NOMO-1 (cell line): ENCODE data around the gene AASS.
A peak's percentile ranks its signal among the peaks of the same experiment; 100 is the strongest.
"Not testable (repeated sequence)": the region's sequence is repeated elsewhere in the genome, so short reads cannot be mapped to it uniquely, and the experiment has no call there.

Source experiments
- DNase-seq, 2 experiments: peaks; one replicate each; lab custom pipeline; 2025; ENCODE audit not compliant: unreplicated experiment in 2 of 2; lab: John Stamatoyannopoulos, UW

Gene AASS

GRCh38 chr7:122143751-122144711 is at the start of gene AASS:
TSS of gene AASS (minus strand) at chr7:122144249. CDS start at chr7:122133726, 10,523 bp downstream.
- DNase-seq = peak in 1 of 2 experiments; percentile 15

GRCh38 chr7:122188785-122189184 is 44.7 kb upstream of the AASS start:
- DNase-seq = no peak

DNA sequence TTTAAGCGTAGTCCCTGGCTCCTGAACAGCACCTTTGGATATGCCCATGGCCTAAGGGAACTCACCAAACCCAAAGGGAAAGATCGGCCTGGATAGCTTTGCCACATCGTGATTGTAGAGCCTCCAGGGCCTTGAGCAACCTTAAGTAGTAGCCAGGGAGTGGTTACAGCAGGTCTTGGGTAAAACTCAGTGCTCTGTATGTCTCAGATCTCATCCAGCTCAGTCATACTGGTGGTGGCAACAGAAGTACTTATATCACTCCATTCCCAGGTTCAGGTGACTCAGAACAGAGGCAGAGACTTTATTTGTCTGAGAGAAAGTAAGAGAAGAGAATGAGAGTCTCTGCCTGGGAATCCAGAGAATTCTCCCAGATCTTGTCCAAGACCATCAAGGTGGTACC is 39.1 kb upstream of the AASS start:
- no peak for DNase-seq

DNA sequence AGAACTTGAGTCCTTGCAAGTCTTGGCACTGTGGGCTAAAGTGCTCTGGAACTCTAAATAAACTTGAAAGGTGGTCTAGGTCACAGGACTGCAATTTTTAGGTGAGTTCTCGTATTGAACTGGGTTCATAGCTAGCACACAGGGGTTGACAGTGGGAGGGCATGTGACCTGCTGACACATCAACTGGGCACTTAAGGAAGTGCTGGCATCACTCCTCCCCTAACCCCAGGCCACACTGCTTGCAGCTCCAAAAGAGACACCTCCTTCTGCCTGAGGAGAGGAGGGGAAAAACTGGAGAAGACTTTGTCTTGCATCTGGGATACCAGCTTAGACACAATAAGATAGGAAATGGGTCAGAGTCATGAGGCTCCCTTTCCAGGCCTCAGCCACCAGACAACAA is 38.0 kb upstream of the AASS start:
- no peak for DNase-seq

DNA sequence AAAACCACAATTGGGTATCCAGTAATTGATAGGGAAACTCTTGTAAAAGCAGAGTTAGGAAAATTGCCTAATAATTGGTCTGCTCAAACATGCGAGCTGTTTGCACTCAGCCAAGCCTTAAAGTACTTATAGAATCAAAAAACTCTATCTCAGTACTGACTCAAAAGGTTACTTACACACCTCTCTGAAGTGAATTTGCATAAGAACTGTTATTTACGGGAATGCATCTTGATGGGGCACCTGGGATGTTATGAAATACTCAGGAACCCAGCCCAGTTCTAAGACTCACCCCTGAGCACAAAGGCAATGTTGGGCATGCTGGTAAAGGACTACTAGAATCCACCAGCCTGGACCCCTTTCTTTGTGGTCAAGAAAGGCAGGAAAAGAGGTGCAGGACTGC is 28.1 kb upstream of the AASS start:
- DNase-seq = not testable (repeated sequence)

- no peak for DNase-seq
Measured at GRCh38 chr7:122166740-122167139, 22.7 kb upstream of the AASS start.

DNA sequence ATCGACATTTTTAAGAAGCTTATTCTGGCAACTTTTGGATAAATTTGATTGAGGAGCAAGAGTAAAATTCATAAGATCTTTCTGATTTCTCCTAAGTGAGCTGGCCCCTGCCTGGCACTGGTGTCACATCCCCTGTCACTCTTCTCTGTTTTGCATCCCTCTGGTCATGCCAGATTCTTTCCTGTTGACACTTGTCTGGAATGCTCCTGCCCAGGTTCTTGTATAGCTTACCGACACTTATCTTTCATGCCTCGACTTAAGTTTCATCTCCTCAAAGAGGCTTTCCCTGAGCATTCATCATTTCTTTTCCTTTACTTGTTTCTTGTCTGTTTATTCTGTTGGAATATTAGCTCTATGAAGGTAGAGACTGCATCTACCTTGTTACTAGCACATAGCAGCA is 22.2 kb upstream of the AASS start:
- no peak for DNase-seq

DNA sequence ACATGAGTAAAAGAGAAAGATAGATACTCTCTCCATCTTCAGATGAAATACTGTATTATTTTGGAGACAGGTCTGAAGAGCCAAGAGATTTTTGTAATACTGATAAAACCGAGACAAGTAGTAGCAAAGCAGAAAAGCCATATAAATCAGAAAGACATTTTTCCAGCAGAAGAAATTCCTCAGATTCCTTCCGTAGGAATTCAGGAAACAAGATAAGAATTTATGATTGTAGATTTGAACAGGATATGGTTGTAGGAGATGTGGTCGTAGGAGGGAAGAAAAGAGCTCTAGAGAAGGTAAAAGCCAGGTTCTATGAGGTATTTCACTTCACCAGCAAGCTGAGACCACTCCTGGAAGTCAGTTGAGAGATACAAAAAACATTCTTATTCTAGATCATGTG is 17.6 kb upstream of the AASS start:
- no peak for DNase-seq

DNA sequence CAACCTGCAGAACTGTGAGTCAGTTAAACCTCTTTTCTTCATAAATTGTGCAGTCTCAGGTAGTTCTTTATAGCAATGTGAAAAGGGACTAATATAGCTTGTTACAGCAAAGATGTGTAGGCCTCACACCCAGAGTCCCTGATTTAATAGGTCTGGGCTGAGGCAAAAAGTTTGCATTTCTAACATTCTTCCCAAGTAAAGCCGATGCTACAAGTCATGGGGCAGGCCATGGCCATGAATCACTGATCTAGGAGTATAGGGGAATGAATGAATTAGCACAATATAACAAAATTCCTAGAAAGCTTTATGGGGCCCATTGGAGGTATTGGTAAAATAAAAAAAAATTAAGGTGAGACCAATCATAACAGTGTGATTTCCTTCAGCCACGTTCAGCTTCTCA is 11.5 kb upstream of the AASS start:
- DNase-seq = no peak

DNA sequence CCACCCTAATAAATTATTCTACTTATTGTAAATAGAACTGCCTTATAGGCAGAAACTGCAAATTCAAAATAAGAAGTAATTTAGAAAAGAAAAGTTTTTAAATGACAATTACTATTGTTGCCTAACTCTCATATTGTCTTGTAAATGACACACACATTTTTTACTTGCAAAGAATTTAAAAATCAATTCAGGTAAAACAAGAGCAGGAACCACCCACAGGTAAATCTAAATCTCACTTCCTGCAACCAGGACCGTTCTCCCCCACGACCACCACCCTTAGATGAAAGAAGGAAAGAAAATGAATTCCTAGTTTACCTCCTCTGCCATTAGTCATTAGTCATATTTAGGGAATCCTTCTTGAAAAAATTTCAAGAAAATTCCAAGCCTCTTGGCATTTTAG is 4.8 kb upstream of the AASS start:
- no peak for DNase-seq

GRCh38 chr7:122148081-122148480 is 4.0 kb upstream of the AASS start:
- DNase-seq = no peak

GRCh38 chr7:122145937-122146645 is 2.0 kb upstream of the AASS start:
- DNase-seq = no peak

- DNase-seq = no peak
Measured at GRCh38 chr7:122143376-122143750, 686 bp downstream of the AASS start.

- DNase-seq = no peak
Measured at GRCh38 chr7:122140918-122141317, 3.1 kb downstream of the AASS start.

DNA sequence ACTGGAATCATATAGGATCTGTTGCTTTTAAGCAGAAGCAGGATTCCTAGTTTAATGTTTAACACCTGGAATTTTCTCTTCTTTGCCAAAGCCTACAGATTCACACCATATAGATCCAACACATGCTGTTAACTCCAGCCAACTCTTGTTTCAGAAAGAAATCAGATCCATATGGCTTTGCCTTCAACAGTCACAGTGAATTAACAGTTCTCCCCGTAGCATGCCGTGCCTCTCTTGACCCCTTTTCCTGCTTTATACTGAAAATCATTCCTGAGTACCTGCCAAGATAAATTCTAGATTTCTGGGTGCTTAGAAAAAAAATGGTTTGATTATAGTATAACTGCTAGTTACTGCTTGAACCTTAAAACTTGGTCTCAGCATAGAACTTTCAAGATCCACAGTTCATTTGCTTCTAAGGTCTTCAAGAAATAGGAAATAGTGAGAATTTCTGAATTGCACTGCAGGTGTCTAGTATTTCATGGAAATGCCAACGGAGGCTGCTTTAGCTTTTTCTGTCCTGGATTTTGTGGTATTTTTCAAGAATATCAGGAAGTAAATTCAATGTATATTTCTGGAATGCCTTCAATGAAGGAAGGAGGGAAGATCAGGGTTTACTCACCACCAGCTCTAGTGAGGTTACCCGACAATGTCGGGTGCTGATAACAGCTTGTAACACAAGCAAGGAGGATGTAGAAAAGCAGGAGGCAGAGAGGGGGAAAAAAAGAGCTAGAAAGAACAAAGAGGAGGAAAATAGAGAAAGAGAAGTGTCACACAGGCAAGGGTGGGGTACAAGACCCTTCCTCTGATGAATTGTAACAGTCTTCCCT is 6.6 kb downstream of the AASS start:
- no peak for DNase-seq

DNA sequence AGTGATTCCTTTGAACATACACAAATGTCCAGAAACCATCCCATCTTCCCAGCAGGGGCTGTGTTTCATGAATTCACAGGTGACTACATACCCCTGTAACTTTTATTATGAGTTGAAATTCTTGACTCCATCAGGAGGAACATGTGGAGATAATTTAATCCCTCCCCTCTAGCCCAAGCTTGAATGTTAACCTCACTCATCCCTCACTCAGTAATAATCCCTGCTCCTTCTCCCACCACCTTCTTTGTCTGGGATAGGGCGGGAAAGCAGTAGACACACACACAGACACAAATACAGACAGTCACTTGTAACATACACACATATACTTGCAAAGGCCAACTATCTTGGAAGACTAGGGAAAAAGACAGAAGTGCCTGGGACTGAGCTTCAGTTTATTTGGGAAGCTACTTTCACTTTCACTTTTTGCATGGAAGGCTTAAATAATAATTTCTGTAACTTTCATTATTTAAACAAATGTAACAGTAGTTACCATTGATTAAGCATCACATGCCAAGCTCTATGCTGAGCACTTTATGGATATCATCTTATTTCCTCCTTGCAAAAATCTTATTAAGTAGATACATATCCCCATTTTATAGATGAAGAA is 7.3 kb downstream of the AASS start:
- no peak for DNase-seq

GRCh38 chr7:122136078-122136477 is 8.0 kb downstream of the AASS start:
- DNase-seq = no peak

DNA sequence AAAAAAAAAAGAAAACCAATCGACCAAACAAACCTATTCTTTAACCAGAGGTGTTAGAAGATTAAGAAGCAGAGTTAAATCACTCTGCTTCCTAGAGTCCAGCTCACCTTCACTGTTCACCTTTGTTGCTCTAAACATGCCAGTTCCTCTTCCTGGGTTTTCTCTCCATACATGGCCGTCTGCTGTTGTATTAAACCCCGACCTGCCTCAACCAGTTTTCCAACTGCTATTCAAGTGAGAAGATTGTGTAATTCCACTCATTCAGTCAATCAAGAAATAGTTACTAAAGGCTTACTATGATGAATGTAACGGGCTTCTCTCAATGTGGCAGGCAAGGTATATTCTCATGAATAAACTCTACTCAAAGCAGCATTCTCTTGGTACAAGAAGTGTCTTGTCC is 8.8 kb downstream of the AASS start:
- DNase-seq = no peak

DNA sequence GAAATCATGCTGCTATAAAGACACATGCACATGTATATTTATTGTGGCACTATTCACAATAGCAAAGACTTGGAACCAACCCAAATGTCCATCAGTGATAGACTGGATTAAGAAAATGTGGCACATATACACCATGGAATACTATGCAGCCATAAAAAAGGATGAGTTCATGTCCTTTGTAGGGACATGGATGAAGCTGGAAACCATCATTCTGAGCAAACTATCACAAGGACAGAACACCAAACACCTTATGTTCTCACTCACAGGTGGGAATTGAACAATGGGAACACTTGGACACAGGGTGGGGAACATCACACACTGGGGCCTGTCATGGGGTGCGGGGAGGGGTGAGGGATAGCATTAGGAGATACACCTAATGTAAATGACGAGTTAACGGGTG is 9.3 kb downstream of the AASS start:
- DNase-seq = not testable (repeated sequence)

DNA sequence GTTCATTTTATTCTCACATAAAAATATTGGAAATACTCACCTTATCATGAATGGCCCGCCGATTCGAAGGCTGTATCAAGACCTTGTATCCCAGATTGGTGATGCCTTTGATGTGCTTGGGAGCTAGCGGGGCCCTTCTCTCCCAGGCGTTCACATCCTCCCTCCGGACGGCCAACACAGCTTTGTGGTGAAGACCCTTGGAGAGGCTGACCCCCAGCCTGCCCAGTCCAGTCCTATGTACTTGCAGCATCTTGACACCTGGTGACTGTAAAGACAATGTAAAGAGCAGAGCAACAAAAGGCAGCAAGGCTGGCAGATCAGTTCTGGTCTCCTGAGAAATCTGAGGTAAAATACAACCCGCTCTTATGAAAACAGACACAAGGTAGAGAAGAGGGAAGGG is 10.6 kb downstream of the AASS start:
- no peak for DNase-seq

DNA sequence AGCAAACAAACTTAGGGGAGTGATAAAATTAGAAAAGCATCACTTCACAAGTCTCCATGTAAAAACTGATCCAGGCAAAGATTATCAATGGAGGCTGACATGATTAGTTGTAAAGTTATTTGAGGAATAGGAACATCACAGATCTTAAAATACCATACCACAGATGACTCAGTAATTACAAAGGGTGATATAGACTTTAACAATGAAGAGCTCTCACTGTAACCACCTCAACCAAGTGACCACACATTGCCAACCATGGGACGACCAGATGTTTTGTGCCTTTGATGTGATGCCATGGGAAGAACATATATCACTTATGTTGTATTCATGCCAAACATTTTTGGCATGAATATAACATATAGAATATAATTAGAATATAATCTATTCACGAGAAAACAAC is 11.7 kb downstream of the AASS start:
- DNase-seq = no peak
